Gastrocnemius medialis (tissue), 4 donors: ENCODE results near the gene PCBP2. TPM values are rescaled to one million over a fixed set of nuclear protein-coding genes. Genes with fewer than 3 reads are reported as not detected.
"Not testable (repeated sequence)": the region's sequence is repeated elsewhere in the genome, so short reads cannot be mapped to it uniquely, and the experiment has no call there.

Source experiments
- ATAC-seq, 2 donors: fragments of 150-250 bp; one replicate each; pipeline ENCODE4 v1.9.1; 2016
- DNase-seq, 2 donors: peaks; one replicate each; pipeline ENCODE4 v3.0.0-alpha.2; 2019
- H3K27ac ChIP-seq, 4 donors: fragments of 200-600 bp; sonication (generic); 1 replicate in 1 of 4; 2 replicates in 3 of 4; pipeline ENCODE4 v1.5.1; 2016 to 2018; ENCODE audit warnings: mild to moderate bottlenecking in 2 of 4, moderate library complexity in 1 of 4
- H3K27me3 ChIP-seq, 3 donors: fragments of 200-600 bp; sonication (generic) in 2 of 3; 1 replicate in 1 of 3; 2 replicates in 2 of 3; pipeline versions ENCODE4 v1.5.1 to v1.6.0; 2016 to 2019; ENCODE audit warnings: mild to moderate bottlenecking in 1 of 3, moderate library complexity in 1 of 3
- H3K36me3 ChIP-seq, 2 donors: fragments of 200-600 bp; sonication (generic) in 1 of 2; one replicate each; pipeline ENCODE4 v1.5.1; 2017 to 2018
- H3K4me1 ChIP-seq, 2 donors: fragments of 200-600 bp; sonication (generic) in 1 of 2; one replicate each; pipeline ENCODE4 v1.5.1; 2016 to 2017; ENCODE audit warnings: mild to moderate bottlenecking in 2 of 2
- H3K4me3 ChIP-seq, 4 donors: fragments of 200-600 bp; sonication (generic) in 3 of 4; 1 replicate in 1 of 4; 2 replicates in 3 of 4; pipeline ENCODE4 v1.5.1; 2016 to 2019; ENCODE audit warnings: mild to moderate bottlenecking in 2 of 4
- H3K9me3 ChIP-seq, 3 donors: fragments of 200-600 bp; sonication (generic) in 2 of 3; 1 replicate in 1 of 3; 2 replicates in 2 of 3; pipeline ENCODE4 v1.5.1; 2016 to 2019
- POLR2A ChIP-seq, 2 donors: fragments of 450-650 bp; IDR thresholded peaks; one replicate each; pipeline ENCODE4 v1.6.1; 2017; ENCODE audit warnings: antibody characterized with exemption in 2 of 2, mild to moderate bottlenecking in 2 of 2, moderate library complexity in 2 of 2
- in situ Hi-C, 4 donors: fragments of 200-750 bp; cut with MboI; loops; one replicate each; pipeline versions ENCODE4 v1.15.0 to v1.8.0; 2017; ENCODE audit warnings: low sequenced_read_pairs in 4 of 4
- intact Hi-C: fragments of 100-400 bp; cut with DNase I; formaldehyde crosslinking; loops from one replicate; pipeline ENCODE4 v1.15.1; 2023; ENCODE audit warnings: low total_unique reads
- total RNA-seq, 4 donors: library from RNA; depleted of rRNA; stranded (reverse); fragments of >200 nt; gene quantifications; one replicate each; pipeline versions ENCODE4 v1.1.0 to v1.2.3, GENCODE V29; 2016
- TF ChIP-seq, protein P1 (sequence below), 5 experiments: fragments of 450-650 bp in 3 of 5; fragments of 200-600 bp in 2 of 5; sonication (generic) in 2 of 5; IDR thresholded peaks in 4 of 5; conservative IDR thresholded peaks in 1 of 5; 1 replicate in 4 of 5; 2 replicates in 1 of 5; pipeline ENCODE4 v1.5.1; 2016 to 2019; ENCODE audit warnings: antibody characterized with exemption in 5 of 5, mild to moderate bottlenecking in 3 of 5, moderate library complexity in 3 of 5

The PCBP2 gene
- total RNA-seq, 4 donors from 2014 or later = 113 to 257 (median 191) TPM

DNA sequence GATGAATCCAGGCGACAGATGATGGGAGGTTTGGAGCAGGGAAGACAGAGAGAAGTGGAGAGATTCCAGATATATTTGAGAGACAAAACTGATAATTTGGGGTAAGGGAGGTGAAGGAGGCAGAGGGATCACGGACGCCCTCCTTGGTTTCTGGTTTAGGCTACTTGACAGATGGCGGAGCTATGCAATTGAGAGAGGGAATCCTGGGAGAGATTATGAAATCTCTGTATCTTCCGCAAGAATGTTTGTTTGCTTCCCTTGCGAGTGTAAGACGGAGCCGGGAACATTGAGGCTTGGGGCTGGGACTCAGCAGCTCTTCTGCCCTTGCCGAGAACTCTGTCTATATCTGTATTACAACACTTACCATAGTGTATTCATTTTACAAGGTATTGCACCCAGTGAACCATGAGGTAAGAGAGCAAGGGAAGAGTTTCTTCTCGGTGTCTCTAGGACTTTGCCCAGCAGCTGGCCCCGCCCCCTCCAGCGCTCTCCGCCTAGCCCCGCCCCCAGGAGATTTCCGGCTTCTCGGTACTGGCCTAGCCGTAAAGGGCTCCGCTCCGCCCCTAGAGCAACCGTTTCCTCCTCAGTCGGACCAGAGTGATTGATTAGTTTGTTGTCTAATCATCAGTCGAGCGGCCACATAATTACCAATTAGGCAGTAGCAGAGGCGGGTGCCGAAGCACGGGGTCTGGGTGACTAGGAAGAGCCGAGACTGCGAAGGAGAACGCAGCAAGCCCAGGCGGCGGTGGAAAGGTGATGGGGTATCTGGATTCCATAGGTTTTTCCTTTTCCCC is 10.7 kb upstream of the PCBP2 start, which contains the start of gene PRR13:
TSS of gene PRR13 (plus strand) at position 695 of the 794 bp plus-strand sequence. CDS start 981 bp downstream, outside the sequence.
- H3K27me3 ChIP-seq = no peaks in the 10 kb centered on the region
- in situ Hi-C loops (loop anchor here in 1 of 4 donors (10.0 kb wide), 1 partner anchor 64 kb away; the partner anchor contains the start of genes NPFF and TARBP2), intact Hi-C loops (loop anchor here (1.0 kb wide), 4 partner anchors 10 to 235 kb away; partner anchors contain the start of gene ATP5MC2)
- H3K4me1 ChIP-seq = peaks cover 12 to 13% of the 10 kb centered on the region in 2 donors
- H3K9me3 ChIP-seq = no peaks in the 10 kb centered on the region
- H3K27ac ChIP-seq = peak within 1 kb of the TSS; percentile 87 to 94 (median 91)
- peak; percentile 89 to 97 for TF ChIP-seq POLR2A (IDR thresholded peaks at IDR 0.05)
- TF ChIP-seq, protein P1, sequence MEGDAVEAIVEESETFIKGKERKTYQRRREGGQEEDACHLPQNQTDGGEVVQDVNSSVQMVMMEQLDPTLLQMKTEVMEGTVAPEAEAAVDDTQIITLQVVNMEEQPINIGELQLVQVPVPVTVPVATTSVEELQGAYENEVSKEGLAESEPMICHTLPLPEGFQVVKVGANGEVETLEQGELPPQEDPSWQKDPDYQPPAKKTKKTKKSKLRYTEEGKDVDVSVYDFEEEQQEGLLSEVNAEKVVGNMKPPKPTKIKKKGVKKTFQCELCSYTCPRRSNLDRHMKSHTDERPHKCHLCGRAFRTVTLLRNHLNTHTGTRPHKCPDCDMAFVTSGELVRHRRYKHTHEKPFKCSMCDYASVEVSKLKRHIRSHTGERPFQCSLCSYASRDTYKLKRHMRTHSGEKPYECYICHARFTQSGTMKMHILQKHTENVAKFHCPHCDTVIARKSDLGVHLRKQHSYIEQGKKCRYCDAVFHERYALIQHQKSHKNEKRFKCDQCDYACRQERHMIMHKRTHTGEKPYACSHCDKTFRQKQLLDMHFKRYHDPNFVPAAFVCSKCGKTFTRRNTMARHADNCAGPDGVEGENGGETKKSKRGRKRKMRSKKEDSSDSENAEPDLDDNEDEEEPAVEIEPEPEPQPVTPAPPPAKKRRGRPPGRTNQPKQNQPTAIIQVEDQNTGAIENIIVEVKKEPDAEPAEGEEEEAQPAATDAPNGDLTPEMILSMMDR (IDR thresholded peaks at IDR 0.05 in 4 of 5, conservative IDR thresholded peaks at IDR 0.05 in 1 of 5) = no peak
- peak within 1 kb of the TSS; percentile 68 to 80 (median 78) for H3K4me3 ChIP-seq
- ATAC-seq (peak; percentile 94 to 98), DNase-seq (peak; percentile 99)
- H3K36me3 ChIP-seq = peaks cover 0 to 20% of the 10 kb centered on the region in 2 donors

DNA sequence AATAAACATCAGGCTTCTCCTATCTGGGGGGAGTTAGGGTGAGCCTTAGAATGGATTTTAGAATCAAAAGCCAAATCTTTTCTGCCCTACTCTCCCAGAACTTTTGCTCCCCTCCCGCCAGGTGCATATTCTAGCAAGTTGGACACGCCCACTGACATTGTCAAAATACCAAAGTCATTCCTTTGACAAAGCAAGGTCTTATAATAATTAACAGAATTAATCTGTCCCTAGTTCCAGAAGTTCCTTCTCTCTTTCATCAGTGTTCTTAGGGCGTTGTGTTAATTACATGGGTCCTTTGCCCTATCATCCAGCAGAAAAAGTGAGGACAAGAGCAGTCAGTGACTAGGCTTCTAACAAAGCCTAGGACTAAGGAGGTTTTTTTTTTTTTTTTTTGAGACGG is 7.9 kb upstream of the PCBP2 start:
- TF ChIP-seq POLR2A (IDR thresholded peaks at IDR 0.05) = no peak
- TF ChIP-seq, protein P1 (IDR thresholded peaks at IDR 0.05 in 4 of 5, conservative IDR thresholded peaks at IDR 0.05 in 1 of 5) = no peak

DNA sequence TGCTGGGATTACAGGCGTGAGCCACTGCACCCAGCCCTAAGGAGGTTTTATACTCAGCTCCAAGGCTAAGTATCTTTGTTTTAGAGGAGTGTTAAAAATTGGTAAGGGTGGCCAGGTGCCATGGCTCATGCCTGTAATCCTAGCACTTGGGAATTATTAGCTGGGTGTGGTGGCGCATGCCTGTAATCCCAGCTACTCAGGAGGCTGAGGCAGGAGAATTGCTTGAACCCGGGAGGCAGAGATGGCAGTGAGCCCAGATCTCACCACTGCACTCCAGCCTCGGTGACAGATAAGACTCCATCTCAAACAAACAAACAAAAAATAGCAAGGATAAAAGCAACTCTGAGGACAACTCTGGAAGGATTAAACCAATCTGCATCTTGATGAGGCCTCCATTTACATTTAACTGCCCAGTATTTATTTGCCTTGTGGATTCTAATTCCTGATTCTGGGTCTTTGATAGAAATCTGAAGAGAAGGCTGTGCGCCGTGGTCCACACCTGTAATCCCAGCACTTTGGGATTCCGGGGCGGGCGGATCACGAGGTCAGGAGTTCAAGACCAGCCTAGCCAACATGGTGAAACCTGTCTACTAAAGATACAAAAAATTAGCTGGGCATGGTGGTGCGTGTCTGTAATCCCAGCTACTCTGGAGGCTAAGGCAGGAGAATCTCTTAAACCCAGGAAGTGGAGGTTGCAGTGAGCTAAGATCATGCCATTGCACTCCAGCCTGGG is 7.1 kb upstream of the PCBP2 start:
- in situ Hi-C loops = loop anchor here in 1 of 4 donors (10.0 kb wide), 1 partner anchor 60 kb away; the partner anchor contains the start of genes NPFF and TARBP2
- ATAC-seq, intact Hi-C loops, H3K9me3 ChIP-seq, DNase-seq, H3K27me3 ChIP-seq, H3K4me3 ChIP-seq, H3K27ac ChIP-seq: not testable (repeated sequence)
- Histone ChIP-seq H3K4me1 (peaks cover 12 to 13% of the 10 kb centered on the region in 2 donors), H3K36me3 (peaks cover 0 to 27% of the 10 kb centered on the region in 2 donors)

More for the DNA sequence above, 7.9 kb upstream of the PCBP2 start:
- H3K27me3 ChIP-seq = no peaks in the 10 kb centered on the region
- DNase-seq (no peak), ATAC-seq (no peak)
- no peak overlapping the region for H3K4me3 ChIP-seq
- H3K4me1 ChIP-seq = peaks cover 12 to 13% of the 10 kb centered on the region in 2 donors
- H3K27ac ChIP-seq = no peak overlapping the region
- in situ Hi-C loops = loop anchor here in 1 of 4 donors (10.0 kb wide), 1 partner anchor 61 kb away; the partner anchor contains the start of genes NPFF and TARBP2
- peaks cover 0 to 27% of the 10 kb centered on the region in 2 donors for H3K36me3 ChIP-seq
- H3K9me3 ChIP-seq = no peaks in the 10 kb centered on the region
- intact Hi-C loops = no loop called here

DNA sequence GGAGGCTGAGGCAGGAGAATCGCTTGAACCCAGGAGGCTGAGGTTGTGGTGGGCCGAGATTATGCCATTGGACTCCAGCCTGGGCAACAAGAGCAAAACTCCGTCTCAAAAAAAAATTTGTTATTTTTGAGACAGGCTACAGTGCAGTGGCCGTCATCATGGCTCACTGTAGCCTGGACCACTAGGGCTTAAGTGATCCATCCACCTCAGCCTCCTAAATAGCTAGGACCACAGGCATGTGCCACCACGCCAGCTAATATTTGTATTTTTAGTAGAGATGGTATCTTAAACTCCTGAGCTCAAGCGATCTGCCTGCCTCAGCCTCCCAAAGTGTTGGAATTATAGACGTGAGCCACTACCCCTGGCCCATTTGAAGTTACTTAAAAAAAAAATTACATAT is 966 bp upstream of the PCBP2 start:
- DNase-seq = no peak
- Histone ChIP-seq H3K27me3 (no peaks in the 10 kb centered on the region), H3K4me1 (peaks cover 28 to 32% of the 10 kb centered on the region in 2 donors), H3K27ac (no peak overlapping the region), H3K36me3 (peaks cover 0 to 28% of the 10 kb centered on the region in 2 donors), H3K4me3 (no peak overlapping the region), H3K9me3 (no peaks in the 10 kb centered on the region)
- in situ Hi-C loops = no loop called here
- intact Hi-C loops = loop anchor here (1.0 to 10.0 kb wide), 3 partner anchors 10 to 396 kb away; partner anchors contain the start of genes ATF7, PRR13 and TNS2
- TF ChIP-seq, protein P1 (IDR thresholded peaks at IDR 0.05 in 4 of 5, conservative IDR thresholded peaks at IDR 0.05 in 1 of 5) = no peak
- TF ChIP-seq POLR2A (IDR thresholded peaks at IDR 0.05) = no peak
- ATAC-seq = no peak
